Measurements from ENCODE around the gene C17orf75. TPM values are rescaled to one million over a fixed set of nuclear protein-coding genes. Genes with fewer than 3 reads are reported as not detected.

The C17orf75 gene
- polyA plus RNA-seq, 3 donors = 4.1 to 5.7 (median 5.0) TPM

GRCh38 chr17:32327911-32328310 is 14.1 kb downstream of the C17orf75 start:
- Mint-ChIP-seq H3K27ac (no peak overlapping the region), H3K27me3 (ENCODE audit: low read depth in 3 of 3) (peaks cover 2 to 8% (median 2%) of the 10 kb centered on the region in 3 donors), H3K4me1 (peaks cover 62% of the 10 kb centered on the region), H3K9me3 (no peaks in the 10 kb centered on the region), H3K36me3 (no peaks in the 10 kb centered on the region), H3K4me3 (no peak overlapping the region)
- H3K9me3 ChIP-seq (replicated peaks in 1 of 2; ENCODE audit: control insufficient read depth in 1 of 2, insufficient read depth in 1 of 2, low read length in 2 of 2) = no peaks in the 10 kb centered on the region
- H3K36me3 ChIP-seq (replicated peaks in 1 of 2; ENCODE audit: control insufficient read depth in 1 of 2, insufficient read depth in 2 of 2, low read length in 2 of 2) = no peaks in the 10 kb centered on the region
- H3K4me1 ChIP-seq (ENCODE audit: control insufficient read depth in 1 of 2, insufficient read depth in 2 of 2, low read length in 2 of 2) = peaks cover 48 to 52% of the 10 kb centered on the region in 2 donors
- DNase-seq = no peak
- no peak for TF ChIP-seq CTCF (IDR thresholded peaks at IDR 0.05)
- H3K79me2 ChIP-seq (ENCODE audit: insufficient read depth, low read length) = peaks cover 4% of the 10 kb centered on the region
- H3K27me3 ChIP-seq (ENCODE audit: control insufficient read depth in 2 of 2, insufficient read depth in 2 of 2, low read length in 2 of 2) = no peaks in the 10 kb centered on the region
- intact Hi-C loops (cut with micrococcal nuclease) = no loop called here
- no peaks in the 10 kb centered on the region for H4K20me1 ChIP-seq (ENCODE audit: insufficient read depth, low read length)
- H3K4me3 ChIP-seq (replicated peaks in 1 of 3; ENCODE audit: low read depth in 2 of 3, low read length in 3 of 3) = no peak overlapping the region
- no peak overlapping the region for H2AFZ ChIP-seq (ENCODE audit: insufficient read depth, low read depth, low read length, poor library complexity, severe bottlenecking)
- no peak overlapping the region for H3K4me2 ChIP-seq (replicated peaks; ENCODE audit: extremely low read depth, low read length, poor library complexity, severe bottlenecking)
- H3K27ac ChIP-seq (ENCODE audit: low read depth in 1 of 2, low read length in 2 of 2) = no peak overlapping the region
- H3K9ac ChIP-seq (ENCODE audit: insufficient read depth, low read length, poor library complexity, severe bottlenecking) = no peak overlapping the region
- no CpG with 5 or more reads among the region's 1 CpG for WGBS (ENCODE audit: insufficient coverage)

DNA sequence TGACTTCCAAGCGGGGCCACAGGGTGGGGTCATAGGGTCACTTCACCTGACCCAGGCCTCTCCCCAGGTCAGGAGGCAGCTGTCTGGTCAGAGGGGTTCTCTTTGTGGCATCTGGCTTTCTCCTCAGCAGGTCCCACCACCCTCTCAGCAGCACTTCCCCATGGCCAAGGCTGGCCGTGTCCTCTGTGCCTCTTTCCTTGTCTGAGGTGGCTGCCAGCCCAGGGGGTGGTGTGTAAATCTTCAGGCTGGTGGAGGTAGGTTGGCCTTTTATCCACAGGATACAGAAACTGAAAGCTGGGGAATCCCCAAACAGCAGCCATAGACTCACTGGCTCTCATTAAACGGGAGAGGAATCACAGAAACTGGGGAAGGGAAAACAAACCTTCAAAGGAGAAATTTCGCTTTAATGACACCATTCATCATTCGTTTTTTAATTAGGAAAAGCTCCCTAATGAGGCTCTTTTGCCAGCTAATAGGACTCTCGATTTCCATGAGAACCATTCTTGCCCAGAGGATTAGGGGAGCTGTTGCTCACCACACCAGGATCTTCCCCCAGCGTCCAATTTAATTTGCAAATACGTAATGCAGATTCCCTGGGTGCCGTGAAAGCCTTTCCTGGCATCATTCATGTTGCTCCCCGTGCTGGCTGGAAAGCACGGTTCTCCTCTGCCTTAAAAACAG is 18.0 kb downstream of the C17orf75 start:
- H3K27ac Mint-ChIP-seq = peak overlapping the region in 5 of 7 donors; percentile 6 to 65 (median 21)
- Histone ChIP-seq H3K79me2 (ENCODE audit: insufficient read depth, low read length) (no peaks in the 10 kb centered on the region), H3K36me3 (replicated peaks in 1 of 2; ENCODE audit: control insufficient read depth in 1 of 2, insufficient read depth in 2 of 2, low read length in 2 of 2) (no peaks in the 10 kb centered on the region), H2AFZ (ENCODE audit: insufficient read depth, low read depth, low read length, poor library complexity, severe bottlenecking) (peak overlapping the region; percentile 67), H3K9me3 (replicated peaks in 1 of 2; ENCODE audit: control insufficient read depth in 1 of 2, insufficient read depth in 1 of 2, low read length in 2 of 2) (no peaks in the 10 kb centered on the region), H3K27me3 (ENCODE audit: control insufficient read depth in 2 of 2, insufficient read depth in 2 of 2, low read length in 2 of 2) (no peaks in the 10 kb centered on the region), H3K4me1 (ENCODE audit: control insufficient read depth in 1 of 2, insufficient read depth in 2 of 2, low read length in 2 of 2) (peaks cover 17 to 28% of the 10 kb centered on the region in 2 donors), H3K27ac (ENCODE audit: low read depth in 1 of 2, low read length in 2 of 2) (peak overlapping the region; percentile 3 to 22), H3K4me2 (replicated peaks; ENCODE audit: extremely low read depth, low read length, poor library complexity, severe bottlenecking) (peak overlapping the region; percentile 57), H3K4me3 (replicated peaks in 1 of 3; ENCODE audit: low read depth in 2 of 3, low read length in 3 of 3) (peak overlapping the region in 1 of 3 experiments; percentile 48), H4K20me1 (ENCODE audit: insufficient read depth, low read length) (no peaks in the 10 kb centered on the region), H3K9ac (ENCODE audit: insufficient read depth, low read length, poor library complexity, severe bottlenecking) (no peak overlapping the region)
- peaks cover 0 to 2% of the 10 kb centered on the region in 2 donors for H3K36me3 Mint-ChIP-seq
- H3K4me3 Mint-ChIP-seq = peak overlapping the region; percentile 47 to 78
- H3K9me3 Mint-ChIP-seq = peaks cover 0 to 3% (median 0%) of the 10 kb centered on the region in 7 donors
- TF ChIP-seq CTCF (IDR thresholded peaks at IDR 0.05) = no peak
- H3K4me1 Mint-ChIP-seq = peaks cover 36% of the 10 kb centered on the region
- 55% methylated on average over 4 of the region's 11 CpGs for WGBS (ENCODE audit: insufficient coverage)
- peaks cover 2 to 8% (median 4%) of the 10 kb centered on the region in 3 donors for H3K27me3 Mint-ChIP-seq (ENCODE audit: low read depth in 3 of 3)
- intact Hi-C loops (cut with micrococcal nuclease) = loop anchor here in 1 of 2 donors (5.0 kb wide), 1 partner anchor 72 kb away; no protein-coding TSS in a partner anchor
- DNase-seq = peak; percentile 34 to 62 (median 38)

Data from CD14-positive monocyte (primary cell).